HepG2 (cell line): ENCODE measurements around the gene UQCC5. TPM values are rescaled to one million over a fixed set of nuclear protein-coding genes. Genes with fewer than 3 reads are reported as not detected.

ENCODE experiments used
- EEA1 ChIP-seq: sonication (generic); formaldehyde crosslinking; IDR thresholded peaks from 2 replicates; pipeline ENCODE4 v1.5.1; 2020; ENCODE audit warnings: mild to moderate bottlenecking, missing genetic modification reagents, borderline replicate concordance
- FOXA1 ChIP-seq, 2 experiments: fragments of 450-650 bp in 1 of 2; sonication (generic) in 1 of 2; formaldehyde crosslinking in 1 of 2; IDR thresholded peaks; 2 replicates each; pipeline versions ENCODE4 v1.4.0 to v1.6.1; 2016 to 2020; ENCODE audit warnings: missing genetic modification reagents in 1 of 2
- GABPA ChIP-seq, 2 experiments: IDR thresholded peaks; 2 replicates each; pipeline ENCODE4 v1.6.1; 2011 to 2016; ENCODE audit warnings: low read depth in 2 of 2, low read length in 1 of 2, missing biosample characterization in 1 of 2, missing genetic modification characterization in 1 of 2
- JUNB ChIP-seq: sonication (generic); formaldehyde crosslinking; IDR thresholded peaks from 2 replicates; pipeline ENCODE4 v1.8.0; 2022; ENCODE audit warnings: missing genetic modification reagents, mild to moderate bottlenecking, borderline replicate concordance
- NFIB ChIP-seq: sonication (generic); formaldehyde crosslinking; IDR thresholded peaks from 2 replicates; pipeline ENCODE4 v1.9.0; 2021; ENCODE audit warnings: missing genetic modification reagents, mild to moderate bottlenecking, borderline replicate concordance
- PHF20 ChIP-seq: sonication (generic); formaldehyde crosslinking; IDR thresholded peaks from 2 replicates; pipeline ENCODE4 v1.5.0; 2020; ENCODE audit warnings: mild to moderate bottlenecking, missing genetic modification reagents
- PRDM15 ChIP-seq: sonication (generic); formaldehyde crosslinking; IDR thresholded peaks from 2 replicates; pipeline ENCODE4 v1.4.0; 2020; ENCODE audit warnings: missing genetic modification reagents
- PRMT3 ChIP-seq: sonication (generic); formaldehyde crosslinking; IDR thresholded peaks from 2 replicates; pipeline ENCODE4 v1.8.1; 2022; ENCODE audit warnings: low read depth, mild to moderate bottlenecking, moderate library complexity, missing genetic modification reagents, borderline replicate concordance
- SP2 ChIP-seq: sonication (generic); formaldehyde crosslinking; IDR thresholded peaks from 2 replicates; pipeline ENCODE4 v1.5.1; 2020; ENCODE audit warnings: mild to moderate bottlenecking, missing genetic modification reagents
- ZFP36 ChIP-seq: fragments of 150-350 bp; IDR thresholded peaks from 2 replicates; pipeline ENCODE4 v1.6.1; 2018; ENCODE audit warnings: borderline replicate concordance, low read length, low read depth; ENCODE audit not compliant: partially characterized antibody
- ZKSCAN1 ChIP-seq: fragments of 150-350 bp; IDR thresholded peaks from 2 replicates; pipeline ENCODE4 v1.6.1; 2014; ENCODE audit warnings: low read length
- ZMAT3 ChIP-seq: sonication (generic); formaldehyde crosslinking; conservative IDR thresholded peaks from 2 replicates; pipeline ENCODE4 v1.7.0; 2021; ENCODE audit warnings: missing genetic modification reagents
- ZNF142 ChIP-seq: sonication (generic); formaldehyde crosslinking; IDR thresholded peaks from 2 replicates; pipeline ENCODE4 v1.4.0; 2020; ENCODE audit warnings: missing genetic modification reagents
- ZNF18 ChIP-seq: sonication (generic); formaldehyde crosslinking; IDR thresholded peaks from 2 replicates; pipeline ENCODE4 v1.8.0; 2022; ENCODE audit warnings: mild to moderate bottlenecking, missing genetic modification reagents; ENCODE audit not compliant: insufficient replicate concordance
- ZNF383 ChIP-seq: sonication (generic); formaldehyde crosslinking; IDR thresholded peaks from 2 replicates; pipeline ENCODE4 v1.4.0; 2020; ENCODE audit warnings: missing genetic modification reagents, mild to moderate bottlenecking, borderline replicate concordance
- ZNF569 ChIP-seq: sonication (generic); formaldehyde crosslinking; IDR thresholded peaks from 2 replicates; pipeline ENCODE4 v1.5.0; 2020; ENCODE audit warnings: mild to moderate bottlenecking, missing genetic modification reagents, moderate library complexity, borderline replicate concordance
- ZNF749 ChIP-seq: sonication (generic); formaldehyde crosslinking; IDR thresholded peaks from 2 replicates; pipeline ENCODE4 v1.8.0; 2022; ENCODE audit warnings: mild to moderate bottlenecking, missing genetic modification reagents, moderate library complexity, borderline replicate concordance
- polyA plus RNA-seq, 8 experiments: library from polyadenylated mRNA; depleted of rRNA in 3 of 8; stranded (reverse) in 7 of 8; unstranded in 1 of 8; fragments of >200 nt; fragmentation: Illumina TruSeq in 4 of 8; extraction: Trizol in 4 of 8; gene quantifications; 2 replicates each; pipeline versions ENCODE4 v1.2.1 to v1.2.3, GENCODE V29; 2011 to 2016; ENCODE audit warnings: low read depth in 4 of 8, missing spikeins in 1 of 8, mixed read lengths in 1 of 8; ENCODE audit not compliant: insufficient read depth in 1 of 8
- total RNA-seq, 5 experiments: library from RNA; depleted of rRNA; stranded (reverse); fragments of >200 nt; fragmentation: Illumina TruSeq; extraction: Trizol; gene quantifications; 2 replicates each; pipeline ENCODE4 v1.2.3, GENCODE V29; 2016; ENCODE audit warnings: low read depth in 1 of 5

The UQCC5 gene
- total and polyA plus RNA-seq, 2 of the 13 experiments (the other 11 are each of a cell fraction or from before 2014, with no cell fraction given) = 15.4 to 29.5 TPM

GRCh38 chr3:52532838-52533622 is 3.4 kb upstream of the UQCC5 start (continued):
- TF ChIP-seq PRDM15 (CRISPR knock-in tag) (0 out of 2 replicates have a peak, but pooled peaks have one; percentile 33), FOXA1 (IDR thresholded peaks at IDR 0.05) (no peak), FOXA1 (CRISPR knock-in tag; IDR thresholded peaks at IDR 0.05) (no peak), SP2 (CRISPR knock-in tag) (peak; percentile 49; the same call in 1 of the 2 replicates), GABPA (IDR thresholded peaks at IDR 0.05; ENCODE audit: low read depth, low read length) (no peak), GABPA (CRISPR knock-in tag; IDR thresholded peaks at IDR 0.05; ENCODE audit: low read depth) (no peak), ZNF749 (CRISPR knock-in tag) (no peak), ZFP36 (no peak), PHF20 (CRISPR knock-in tag) (0 out of 2 replicates have a peak, but pooled peaks have one; percentile 3), ZNF383 (CRISPR knock-in tag) (no peak), ZMAT3 (CRISPR knock-in tag) (0 out of 2 replicates have a peak, but pooled peaks have one; percentile 1), ZKSCAN1 (no peak), EEA1 (CRISPR knock-in tag) (no peak), ZNF569 (no peak), ZNF142 (CRISPR knock-in tag) (no peak), ZNF18 (CRISPR knock-in tag) (no peak), JUNB (CRISPR knock-in tag) (no peak), PRMT3 (CRISPR knock-in tag) (no peak), NFIB (CRISPR knock-in tag) (no peak)
